ENCODE measurements around the gene TBC1D9. TPM values are rescaled to one million over a fixed set of nuclear protein-coding genes. Genes with fewer than 3 reads are reported as not detected.

TBC1D9 gene
- total and polyA plus RNA-seq, 2 of the 13 experiments (the other 11 are each of a cell fraction or from before 2014, with no cell fraction given), result 11.9 to 12.2 TPM

- TF ChIP-seq JDP2 (CRISPR knock-in tag; IDR thresholded peaks at IDR 0.05; ENCODE audit: borderline replicate concordance), result no peak
These were observed 43.6 kb upstream of the TBC1D9 start (continued) for GRCh38 chr4:140799686-140800225.

- no peak overlapping the region for H2AFZ ChIP-seq (ENCODE audit: low read length)
- H3K27ac ChIP-seq (ENCODE audit: extremely low read length, insufficient read depth, low read length), result no peak overlapping the region
- no peaks in the 10 kb centered on the region for H4K20me1 ChIP-seq (ENCODE audit: insufficient read depth, low read length)
- no peaks in the 10 kb centered on the region for H3K79me2 ChIP-seq (ENCODE audit: insufficient read depth, low read length)
- in situ Hi-C loops (cut with HindIII; ENCODE audit: extremely low pct_ligation_motif_present, low pct_unique_long_range_greater_than_20kb) (no loop called here), intact Hi-C loops (cut with micrococcal nuclease; ENCODE audit: unreplicated experiment) (no loop called here)
- no peak overlapping the region for H3K4me3 ChIP-seq (replicated peaks in 1 of 3; ENCODE audit: insufficient read depth in 1 of 3, low read depth in 2 of 3, low read length in 3 of 3)
- no peaks in the 10 kb centered on the region for H3K36me3 ChIP-seq (replicated peaks in 1 of 2; ENCODE audit: control insufficient read depth in 1 of 2, insufficient read depth in 2 of 2, low read length in 2 of 2)
- POLR2A ChIA-PET, result no interaction called here
- FAIRE-seq (no peak), DNase-seq (ENCODE audit: low spot score) (no peak), ATAC-seq (no peak)
- no peak overlapping the region for H3K4me2 ChIP-seq (ENCODE audit: low read depth, low read length)
- no TSS peak for BruUV-seq (replicated peaks)
- H3K4me1 ChIP-seq (ENCODE audit: insufficient read depth, low read length), result no peaks in the 10 kb centered on the region
- peaks cover 6% of the 10 kb centered on the region; the same call in 1 of the 2 replicates for H3K9me3 ChIP-seq (ENCODE audit: low read length)
- no peak overlapping the region for H3K9ac ChIP-seq (ENCODE audit: insufficient read depth, low read depth, low read length)
- CTCF ChIA-PET (ENCODE audit: low intra/inter-chr PET ratio, low total read pairs), result no interaction called here
- 56% methylated on average over 2 of the region's 2 CpGs for WGBS (ENCODE audit: low lambda C conversion rate)
- H3K27me3 ChIP-seq (ENCODE audit: control insufficient read depth in 1 of 2, insufficient read depth in 2 of 2, low read length in 2 of 2), result 0 out of 5 replicates have a peak, but pooled peaks cover 0 to 2% of the 10 kb centered on the region in 2 experiments
- TF ChIP-seq MAFK (conservative IDR thresholded peaks at IDR 0.05 in 1 of 2, IDR thresholded peaks at IDR 0.05 in 1 of 2; ENCODE audit: low read length in 2 of 2) (no peak), ONECUT2 (CRISPR knock-in tag; IDR thresholded peaks at IDR 0.05) (no peak), RFX3 (CRISPR knock-in tag; IDR thresholded peaks at IDR 0.05) (no peak), MEIS1 (CRISPR knock-in tag; IDR thresholded peaks at IDR 0.05; ENCODE audit: borderline replicate concordance) (no peak), RERE (CRISPR knock-in tag; IDR thresholded peaks at IDR 0.05; ENCODE audit: low read depth) (no peak), JUND (CRISPR knock-in tag; IDR thresholded peaks at IDR 0.05) (no peak), CREB1 (IDR thresholded peaks at IDR 0.05) (no peak), CREB1 (CRISPR knock-in tag; IDR thresholded peaks at IDR 0.05) (no peak), ZNF629 (CRISPR knock-in tag; conservative IDR thresholded peaks at IDR 0.05) (no peak), TSC22D2 (CRISPR knock-in tag; IDR thresholded peaks at IDR 0.05; ENCODE audit: borderline replicate concordance) (no peak), BHLHE40 (IDR thresholded peaks at IDR 0.05; ENCODE audit: low read length) (no peak), ZNF383 (CRISPR knock-in tag; IDR thresholded peaks at IDR 0.05; ENCODE audit: borderline replicate concordance) (no peak), CREBL2 (CRISPR knock-in tag; IDR thresholded peaks at IDR 0.05; ENCODE audit: borderline replicate concordance) (no peak), BCLAF1 (IDR thresholded peaks at IDR 0.05) (no peak), SRSF4 (IDR thresholded peaks at IDR 0.05; ENCODE audit: low read depth, low read length, poor library complexity, severe bottlenecking) (no peak)
These were observed 37.1 kb upstream of the TBC1D9 start for GRCh38 chr4:140793291-140793690.

All from HepG2 (cell line).